NCI-H2196 treated with DMSO at 0.1 percent for 48 hours (cell line): ENCODE results near the gene NCS1.

Experiments used
- DNase-seq: peaks from one replicate; lab custom pipeline; 2025; ENCODE audit not compliant: unreplicated experiment; lab: John Stamatoyannopoulos, UW

The NCS1 gene

GRCh38 chr9:130211548-130212226 lies 39.5 kb downstream of the NCS1 start:
- no peak for DNase-seq

DNA sequence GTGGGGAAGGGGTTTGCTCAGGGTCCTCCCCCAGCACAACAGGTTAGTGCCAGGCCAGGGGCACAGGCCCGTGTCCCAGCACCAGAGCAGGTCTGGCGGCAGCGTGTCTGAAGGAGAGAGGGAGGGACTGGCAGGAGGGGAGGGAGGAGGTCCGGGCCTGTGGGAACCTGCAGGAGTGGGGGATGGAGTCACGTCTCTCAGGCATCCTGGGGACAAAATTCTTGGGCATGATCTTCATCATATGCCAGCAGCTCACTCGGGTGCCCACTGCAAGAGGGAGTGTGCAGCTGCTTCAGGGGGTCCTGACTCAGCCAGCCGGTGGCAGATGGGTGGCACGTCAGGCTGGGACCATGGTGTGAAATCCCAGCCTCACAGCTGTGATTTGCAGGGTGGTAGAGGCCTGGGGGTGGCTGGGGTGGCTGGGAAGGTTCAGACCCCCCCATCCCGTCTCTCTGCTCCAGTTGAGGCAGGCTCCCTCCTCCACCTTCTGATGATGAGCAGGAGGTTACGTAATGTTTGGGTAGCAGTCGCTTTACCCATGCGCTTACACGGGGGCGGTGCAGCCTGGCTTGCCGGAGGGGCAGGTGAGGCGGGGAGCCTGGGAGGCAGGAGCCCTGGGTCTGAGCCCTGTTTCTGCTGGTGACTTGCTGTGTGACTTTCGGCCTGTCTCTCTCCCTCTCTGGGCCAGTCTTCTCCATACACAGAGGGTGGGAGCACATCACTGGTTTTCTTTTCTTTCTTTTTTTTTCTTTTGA lies 40.5 kb downstream of the NCS1 start:
- no peak for DNase-seq

DNA sequence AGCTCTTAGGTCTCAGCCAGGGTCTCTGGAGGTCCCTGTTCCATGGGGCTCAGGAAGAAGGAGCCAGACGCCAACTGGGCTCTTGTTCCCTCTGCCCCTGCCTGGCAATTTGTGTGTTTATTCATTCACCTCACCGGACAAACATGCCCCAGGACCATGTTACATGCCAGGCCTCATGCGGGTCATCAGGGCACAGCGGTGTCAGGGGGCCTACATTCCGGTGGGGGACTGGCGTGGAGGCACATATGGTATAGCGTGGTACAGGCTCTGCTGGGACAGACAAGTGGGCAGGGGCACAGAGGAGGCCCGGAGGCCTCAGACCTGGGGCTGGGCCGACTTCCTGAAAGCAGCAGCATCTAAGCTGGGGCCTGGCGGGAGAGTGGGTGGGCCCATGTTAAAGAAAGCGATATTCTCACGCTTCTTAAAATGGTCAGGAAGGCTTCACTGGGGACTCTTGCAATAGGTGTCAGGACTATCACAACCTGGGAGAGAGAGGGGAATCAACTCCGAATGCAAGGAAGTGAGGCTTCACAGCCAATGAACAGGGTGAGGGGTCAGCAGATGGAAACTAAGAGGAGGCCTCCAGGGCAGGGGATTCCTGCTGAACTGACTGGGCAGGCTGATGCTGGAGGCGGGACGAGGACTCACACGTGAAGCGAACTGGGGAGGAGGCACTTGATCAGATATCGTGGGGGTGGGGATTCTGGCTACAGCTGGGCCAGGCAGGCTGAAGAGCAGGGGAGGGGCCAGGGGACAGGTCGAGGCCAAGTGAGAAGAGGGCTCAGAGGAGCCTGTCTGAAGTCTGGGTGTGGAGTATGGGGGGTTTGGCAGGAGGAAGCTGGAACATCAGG lies 41.9 kb downstream of the NCS1 start:
- no peak for DNase-seq

DNA sequence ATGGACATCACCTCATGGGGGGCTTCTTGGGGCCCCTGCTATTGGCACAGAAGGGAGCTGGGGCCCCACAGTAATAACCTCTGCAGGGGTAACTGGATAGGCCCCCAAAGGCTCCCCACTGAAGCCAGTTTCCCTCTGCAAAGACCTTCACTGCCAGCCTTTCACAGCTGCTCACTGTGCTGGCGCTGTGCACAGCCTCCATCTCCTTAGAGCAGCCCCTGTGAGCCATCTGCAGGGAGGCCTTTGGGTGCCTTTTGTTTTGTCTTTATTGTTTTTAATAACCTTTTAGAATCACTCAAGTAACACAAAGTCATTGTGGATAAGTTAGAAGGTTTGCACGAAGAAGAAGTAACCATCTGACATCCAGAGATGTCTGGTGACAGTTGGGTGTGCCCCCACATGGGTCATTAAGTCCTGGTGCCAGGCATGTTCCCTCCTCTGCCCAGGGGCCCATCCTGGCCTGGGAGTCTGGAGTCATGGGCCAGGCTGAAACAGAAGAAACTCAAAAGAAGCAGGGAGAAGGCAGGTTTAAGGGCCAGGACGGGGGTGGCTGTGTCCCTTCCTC lies 42.7 kb downstream of the NCS1 start:
- no peak for DNase-seq

DNA sequence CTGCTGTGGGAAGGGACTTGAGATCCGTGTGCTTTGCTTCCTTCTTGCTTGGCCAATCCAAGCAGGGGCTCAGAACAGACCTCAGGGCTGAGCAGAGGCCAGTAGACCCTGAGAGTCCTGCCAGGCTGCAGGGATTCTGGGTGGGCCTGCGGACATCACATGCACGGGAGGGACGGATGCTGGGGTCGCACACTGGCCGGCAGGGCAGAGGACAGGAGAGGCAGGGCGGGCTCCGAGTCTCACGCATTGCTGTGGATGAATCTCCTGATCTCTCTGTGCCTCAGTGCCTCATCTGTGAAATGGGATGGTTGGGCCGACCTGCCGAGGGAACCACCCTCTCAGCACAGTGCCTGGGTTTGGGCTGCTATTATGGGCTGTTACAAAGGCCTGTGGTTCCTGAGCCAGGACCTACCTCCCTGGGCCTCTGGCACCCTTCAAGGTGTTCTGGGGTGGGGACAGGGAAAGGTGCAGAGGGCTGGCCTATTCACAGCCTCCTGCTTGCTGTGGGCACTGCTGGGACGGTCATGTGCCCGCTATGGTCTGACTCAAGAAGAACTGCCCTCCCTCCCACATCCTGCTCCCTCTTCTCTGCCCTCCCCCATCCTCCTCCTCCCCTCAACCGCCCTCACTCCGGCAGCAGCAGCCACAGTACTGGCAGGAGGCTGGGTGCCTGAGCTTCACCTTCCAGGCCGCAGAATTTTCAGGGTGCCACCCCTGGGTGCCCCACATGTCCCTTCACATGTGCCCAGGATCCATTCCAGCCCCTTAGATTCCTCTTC lies 43.3 kb downstream of the NCS1 start:
- DNase-seq = no peak

GRCh38 chr9:130217838-130218237 lies 45.6 kb downstream of the NCS1 start:
- DNase-seq = no peak

GRCh38 chr9:130219661-130220096 lies 47.5 kb downstream of the NCS1 start:
- DNase-seq = no peak

GRCh38 chr9:130220352-130220751 lies 48.1 kb downstream of the NCS1 start:
- no peak for DNase-seq

DNA sequence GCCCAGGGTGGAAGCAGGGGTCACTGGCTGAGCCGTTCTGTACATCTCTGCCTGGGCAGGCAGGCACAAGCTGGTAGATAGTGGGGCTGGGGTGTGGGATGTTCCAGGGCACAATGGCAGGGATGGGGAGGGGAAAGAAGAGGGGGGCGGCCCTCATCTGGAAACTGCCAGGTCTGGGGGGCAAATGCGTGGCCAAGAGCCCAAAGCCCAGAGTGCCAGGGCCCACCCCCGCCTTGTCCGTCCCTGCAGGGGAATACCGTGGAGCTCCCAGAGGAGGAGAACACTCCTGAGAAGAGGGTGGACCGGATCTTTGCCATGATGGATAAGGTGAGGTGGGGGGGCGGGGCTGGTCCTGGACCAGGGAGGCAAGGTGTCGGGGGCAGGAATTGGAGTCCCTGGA lies 50.6 kb downstream of the NCS1 start:
- DNase-seq = no peak

GRCh38 chr9:130225071-130225470 lies 52.9 kb downstream of the NCS1 start:
- DNase-seq = no peak

GRCh38 chr9:130225586-130225985 lies 53.4 kb downstream of the NCS1 start:
- DNase-seq = no peak

- DNase-seq = no peak
Measured at GRCh38 chr9:130226112-130226511, 53.9 kb downstream of the NCS1 start.

DNA sequence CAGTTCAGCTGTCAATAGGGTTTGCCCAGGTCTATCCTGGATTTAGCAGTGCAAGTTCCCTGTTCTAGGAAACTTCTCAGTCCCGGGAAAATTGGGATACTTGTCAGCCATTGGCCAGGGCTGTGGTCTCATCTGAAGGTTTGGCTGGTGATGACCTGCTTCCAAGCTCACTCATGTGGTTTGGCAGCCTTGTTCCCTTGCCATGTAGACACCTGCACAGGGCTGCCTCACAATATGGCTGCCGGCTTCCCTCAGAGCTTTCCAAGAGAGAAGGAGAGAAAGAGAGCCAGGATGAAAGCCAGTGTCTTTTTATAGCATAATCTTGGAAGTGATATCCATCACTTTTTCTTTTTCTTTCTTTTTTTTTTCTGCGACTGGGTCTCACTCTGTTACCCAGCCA lies 55.6 kb downstream of the NCS1 start:
- DNase-seq = no peak

DNA sequence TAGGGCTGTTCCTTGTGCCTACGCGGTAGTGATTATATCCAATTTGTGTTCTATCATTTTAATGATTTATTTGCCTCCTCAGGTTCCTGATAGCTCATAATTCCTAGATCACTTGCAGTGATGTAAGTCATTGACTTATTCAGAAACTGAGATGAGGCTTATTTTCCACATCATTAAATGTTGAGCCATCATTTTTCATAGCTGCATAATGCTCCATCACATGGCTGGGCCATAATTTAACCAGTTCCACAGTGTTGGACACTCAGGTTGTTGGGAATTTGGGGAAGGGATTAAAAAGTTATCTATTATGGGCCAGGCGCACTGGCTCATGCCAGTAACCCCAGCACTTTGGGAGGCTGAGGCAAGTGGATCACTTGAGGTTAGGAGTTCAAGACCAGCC lies 57.6 kb downstream of the NCS1 start:
- DNase-seq = no peak

DNA sequence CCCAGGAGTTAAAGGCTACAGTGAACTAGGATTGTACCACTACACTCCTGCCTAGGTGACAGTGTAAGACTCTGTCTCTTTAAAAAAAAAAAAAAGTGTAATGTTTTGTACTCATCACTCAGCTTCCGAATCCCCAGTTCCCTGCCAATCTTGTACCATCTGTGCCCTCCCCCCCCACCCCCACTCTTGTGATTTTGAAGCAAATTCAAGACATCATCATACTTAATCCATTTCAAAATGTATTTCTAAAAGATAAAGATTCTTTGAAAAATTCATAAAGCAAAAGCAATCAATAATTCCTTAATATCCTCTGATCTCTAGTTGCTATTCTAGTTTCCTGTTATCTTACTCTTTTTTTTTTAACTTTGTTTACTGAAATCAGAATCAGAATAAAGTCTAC lies 58.4 kb downstream of the NCS1 start:
- DNase-seq = no peak

DNA sequence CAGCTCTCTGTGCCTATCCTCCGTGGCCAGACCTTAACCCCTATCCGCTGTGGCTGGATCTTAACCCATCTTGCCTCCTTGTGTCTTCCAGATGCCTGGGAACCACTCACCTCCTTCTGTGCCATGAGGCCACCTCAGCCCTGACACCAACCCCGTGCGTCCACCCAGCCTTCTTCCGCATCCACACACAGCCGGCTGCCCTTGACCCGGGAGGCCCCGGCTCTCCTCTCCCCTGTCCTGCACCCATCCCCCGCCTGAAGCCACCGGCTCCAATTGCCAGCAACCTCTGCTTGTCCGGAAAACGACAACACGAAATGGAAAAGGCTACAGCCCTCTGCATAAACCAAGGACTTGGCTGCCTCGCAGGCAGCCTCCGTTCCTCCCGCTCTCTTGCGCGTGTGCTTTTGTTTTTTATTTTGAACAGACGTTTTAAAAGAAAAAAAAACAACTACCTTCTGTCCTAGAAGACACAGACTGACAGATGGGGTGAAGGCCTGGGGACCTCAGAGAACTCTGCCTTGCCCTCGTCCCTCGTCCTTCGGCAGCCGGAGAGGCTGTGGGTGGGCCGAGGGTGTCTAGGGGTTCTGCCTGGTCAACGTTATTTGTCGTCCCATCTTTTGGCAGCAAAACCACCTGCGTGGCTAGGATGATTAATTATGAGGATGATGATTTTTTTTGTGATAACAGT lies 60.8 kb downstream of the NCS1 start:
- DNase-seq = no peak

DNA sequence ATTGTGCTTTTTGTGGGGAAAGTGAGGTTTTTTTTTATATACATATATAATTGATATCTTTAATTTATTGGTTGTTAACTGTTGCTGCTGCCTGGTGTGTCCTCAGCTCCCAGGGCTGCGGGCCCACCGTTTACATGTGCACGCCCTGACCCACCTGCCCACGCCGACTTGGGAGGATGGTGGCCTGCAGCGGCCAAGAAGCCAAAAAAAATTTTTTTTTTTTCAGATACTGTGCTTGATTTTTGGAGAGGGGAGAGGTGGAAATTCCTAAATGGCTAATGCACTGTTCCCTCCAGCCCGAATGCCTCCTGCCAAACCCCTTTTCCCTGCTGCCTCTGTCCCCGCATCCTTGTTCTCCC lies 61.4 kb downstream of the NCS1 start:
- no peak for DNase-seq

GRCh38 chr9:130234340-130235260 lies 62.4 kb downstream of the NCS1 start:
- no peak for DNase-seq
